HG02981 (cell line): ENCODE measurements around the gene HOXA10.

ENCODE experiments used
- ATAC-seq: cut with Tn5 transposase; IDR thresholded peaks from one replicate; pipeline ENCODE4 v1.9.1; 2021; ENCODE audit warnings: mild to moderate bottlenecking, moderate library complexity; ENCODE audit not compliant: unreplicated experiment

The HOXA10 gene

GRCh38 chr7:27146491-27147198 is 27.5 kb downstream of the HOXA10 start:
- ATAC-seq: no peak

GRCh38 chr7:27145914-27146412 is 28.2 kb downstream of the HOXA10 start:
- no peak for ATAC-seq

GRCh38 chr7:27145165-27145913 is 28.8 kb downstream of the HOXA10 start:
- no peak for ATAC-seq

- ATAC-seq: no peak
Measured at GRCh38 chr7:27144781-27145164, 29.3 kb downstream of the HOXA10 start.

- ATAC-seq: no peak
Measured at GRCh38 chr7:27143950-27144780, 30.0 kb downstream of the HOXA10 start.

- no peak for ATAC-seq
Measured at GRCh38 chr7:27143023-27143949, 30.8 kb downstream of the HOXA10 start, which contains the start of gene HOXA5. Gene HOXA5, minus strand, starts transcription at chr7:27143681. Its CDS starts 74 bp downstream, at chr7:27143607.

GRCh38 chr7:27142580-27143022 is 31.5 kb downstream of the HOXA10 start:
- ATAC-seq: no peak

GRCh38 chr7:27141923-27142579 is 32.1 kb downstream of the HOXA10 start:
- no peak for ATAC-seq

GRCh38 chr7:27141137-27141922 is 32.8 kb downstream of the HOXA10 start:
- ATAC-seq: no peak

- ATAC-seq: no peak
Measured at GRCh38 chr7:27140126-27140857, 33.8 kb downstream of the HOXA10 start.

GRCh38 chr7:27139334-27140125 is 34.6 kb downstream of the HOXA10 start:
- ATAC-seq: no peak

GRCh38 chr7:27138985-27139333 is 35.2 kb downstream of the HOXA10 start:
- ATAC-seq: no peak

GRCh38 chr7:27138472-27138871 is 35.6 kb downstream of the HOXA10 start:
- no peak for ATAC-seq

- ATAC-seq: no peak
Measured at GRCh38 chr7:27137640-27138315, 36.3 kb downstream of the HOXA10 start.

GRCh38 chr7:27134392-27134791 is 39.7 kb downstream of the HOXA10 start:
- ATAC-seq: no peak

GRCh38 chr7:27133409-27134231 is 40.5 kb downstream of the HOXA10 start:
- no peak for ATAC-seq
